DLD1 (cell line): ENCODE measurements around the gene SPRTN.

Experiments
- in situ Hi-C: cut with HindIII; loops from 2 replicates; pipeline ENCODE4 v1.10.0; 2017; ENCODE audit warnings: low sequenced_read_pairs

The SPRTN gene

DNA sequence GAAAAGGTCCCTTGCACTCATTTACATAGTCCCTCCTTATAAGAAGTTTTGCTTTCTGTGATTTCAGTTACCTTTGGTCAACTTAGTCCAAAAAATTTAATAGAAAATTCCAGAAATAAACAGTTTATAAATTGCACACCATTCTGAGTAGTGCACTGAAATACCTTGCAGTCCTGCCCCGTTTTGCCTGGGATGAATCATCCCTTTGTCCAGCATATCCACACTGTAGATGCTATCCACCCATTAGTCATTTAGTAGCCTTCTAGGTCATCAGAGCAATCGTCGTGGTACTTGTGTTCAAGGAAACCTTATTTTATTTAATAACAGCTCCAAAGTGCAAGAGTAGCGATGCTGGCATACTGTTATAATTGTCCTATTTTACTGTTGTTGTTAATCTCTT lies 38.0 kb downstream of the SPRTN start:
- in situ Hi-C loops, result no loop called here

DNA sequence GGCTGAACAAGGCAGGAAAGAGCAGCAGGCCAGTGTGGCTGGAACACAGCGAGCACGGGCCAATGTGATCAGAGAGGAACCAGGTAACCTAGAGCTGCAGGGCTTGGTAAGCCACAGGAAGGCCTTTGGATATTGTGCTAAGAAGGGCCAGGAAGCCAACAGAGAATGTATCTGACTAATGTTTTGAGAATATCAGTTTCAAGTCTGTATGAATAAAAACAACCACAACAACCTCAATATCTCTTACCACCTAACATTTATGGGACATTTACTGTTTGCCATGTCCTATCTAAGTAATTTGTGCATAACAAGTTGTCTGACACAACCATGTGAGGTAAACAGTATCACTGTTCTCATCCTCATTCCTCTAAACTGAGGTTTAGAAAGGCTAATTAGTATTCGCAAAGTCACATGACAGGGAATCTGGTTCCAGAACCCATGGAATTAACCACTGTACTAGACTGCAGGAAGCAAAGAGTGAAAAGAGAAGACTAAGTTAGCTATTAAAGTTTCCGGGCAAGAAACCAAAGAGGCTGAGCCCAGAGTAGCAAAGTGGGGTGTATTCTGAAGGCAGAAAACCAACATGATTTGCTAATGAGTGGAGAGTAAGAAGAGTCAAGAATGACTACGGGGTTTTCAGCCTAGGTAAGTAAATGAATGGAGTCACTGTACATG lies 38.9 kb downstream of the SPRTN start:
- in situ Hi-C loops, result no loop called here

DNA sequence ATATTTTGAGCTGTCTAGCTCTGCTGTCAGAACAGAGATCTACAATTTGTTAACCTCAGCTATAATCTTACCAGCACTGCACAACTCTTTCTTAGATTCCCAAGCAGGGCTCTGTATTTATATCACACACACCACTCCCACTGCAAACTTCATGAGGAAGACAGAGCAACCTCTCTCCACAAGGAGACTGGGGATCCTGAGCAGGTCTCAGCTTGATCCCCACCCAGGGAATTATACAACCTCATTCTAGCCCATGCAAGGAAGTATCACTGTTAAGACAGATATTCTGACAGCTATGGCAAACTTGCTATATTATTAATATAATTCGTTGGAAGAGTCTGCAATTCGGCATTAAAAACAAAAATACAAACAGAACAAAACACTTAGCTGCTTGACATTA lies 43.6 kb downstream of the SPRTN start:
- in situ Hi-C loops, result no loop called here

DNA sequence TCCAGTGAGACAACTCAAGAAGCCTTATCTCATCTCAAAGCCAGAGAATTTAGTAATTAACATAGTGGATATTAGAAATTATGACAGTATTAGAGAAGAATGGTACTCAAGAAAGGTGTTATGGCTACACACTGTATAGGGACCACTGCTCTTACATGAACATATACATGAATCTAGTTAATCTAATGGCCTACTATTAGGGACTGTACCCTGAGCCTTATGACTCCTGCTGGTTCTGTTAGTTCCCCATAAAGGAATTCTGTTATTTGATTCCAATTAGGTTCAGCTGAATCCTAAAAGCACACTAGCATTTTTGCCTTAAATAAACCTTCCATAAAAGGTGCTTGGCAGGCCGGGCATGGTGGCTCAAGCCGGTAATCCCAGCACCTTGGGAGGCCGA lies 44.3 kb downstream of the SPRTN start:
- in situ Hi-C loops, result no loop called here

DNA sequence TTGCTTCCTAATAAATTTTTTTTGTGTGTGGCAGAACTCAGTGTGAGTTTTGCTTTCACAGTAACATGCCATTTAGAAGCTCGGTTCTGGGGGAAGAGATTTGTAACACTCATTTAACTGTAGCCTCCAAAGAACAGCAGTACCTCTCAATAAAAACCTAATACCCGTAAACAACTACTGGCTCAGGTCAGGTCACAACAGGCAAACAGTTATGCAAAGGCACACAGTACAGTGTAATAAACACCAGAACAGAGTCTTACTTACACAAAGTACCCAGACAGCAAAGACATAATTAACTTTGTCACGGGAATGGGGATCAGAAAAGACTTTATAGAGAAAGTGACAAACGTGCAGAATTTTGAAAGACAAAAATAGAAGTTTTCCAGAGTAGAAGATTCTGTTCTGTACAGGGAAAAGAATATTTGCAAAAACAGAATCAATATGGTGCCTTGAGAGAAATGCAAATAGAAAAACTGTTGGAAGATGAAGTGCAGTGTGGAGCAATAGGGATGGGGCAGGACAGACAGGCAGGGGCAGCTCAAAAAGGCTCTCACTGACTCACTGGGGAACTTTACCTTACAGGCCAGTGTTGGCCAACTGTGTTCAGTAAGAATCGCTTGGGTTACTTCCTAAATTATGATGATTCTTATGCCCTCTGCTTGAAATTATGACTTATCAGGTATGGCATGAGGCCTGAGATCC lies 45.2 kb downstream of the SPRTN start:
- in situ Hi-C loops, result no loop called here

DNA sequence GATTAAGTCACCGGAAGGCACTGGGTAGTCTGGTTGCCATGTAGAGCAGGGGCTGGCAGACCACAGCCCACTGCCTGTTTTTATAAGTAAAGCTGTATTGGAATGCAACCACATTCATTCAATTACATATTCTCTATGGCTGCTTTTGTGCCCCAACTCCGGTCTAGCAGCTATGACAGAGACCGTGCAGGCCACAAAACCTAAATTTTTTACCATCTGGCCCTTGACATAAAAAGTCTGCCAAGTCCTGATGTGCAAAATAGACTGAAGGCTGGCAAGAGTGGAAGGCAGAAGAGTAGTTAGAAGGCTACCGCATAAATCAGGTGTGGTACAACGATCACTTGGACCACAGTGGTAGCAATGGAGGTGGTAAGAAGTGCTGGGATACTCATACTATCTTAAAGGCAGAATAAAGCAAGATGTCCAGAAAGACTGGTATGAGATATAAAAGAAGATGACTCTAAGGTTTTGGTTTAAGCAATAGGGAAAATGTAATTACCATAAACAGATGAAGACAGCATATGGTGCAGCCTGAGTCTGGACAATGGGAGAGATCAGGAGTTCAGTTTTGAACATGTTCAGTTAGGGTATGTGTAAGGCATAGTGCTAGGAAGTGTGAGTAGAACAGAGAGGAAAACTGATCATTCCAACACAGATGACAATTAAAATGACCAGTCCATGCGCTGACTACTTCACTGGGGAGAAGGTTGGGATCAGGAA lies 46.8 kb downstream of the SPRTN start:
- in situ Hi-C loops, result no loop called here

DNA sequence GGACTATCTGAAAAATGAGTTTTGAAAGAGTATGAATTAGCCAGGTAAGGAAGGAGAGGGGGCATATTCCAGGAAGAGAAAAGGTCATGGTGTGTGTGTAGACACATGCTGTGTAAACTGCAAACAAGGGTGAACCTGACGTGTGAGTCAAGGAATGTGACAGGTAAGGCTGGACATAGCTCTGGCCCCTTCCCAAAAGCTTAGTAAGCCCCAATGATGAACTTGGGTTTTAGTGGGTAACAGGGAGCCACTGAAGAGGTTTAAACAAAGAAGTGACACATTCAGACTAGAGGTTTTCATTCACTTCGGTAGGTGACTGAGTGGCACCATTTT lies 47.3 kb downstream of the SPRTN start:
- in situ Hi-C loops, result no loop called here

DNA sequence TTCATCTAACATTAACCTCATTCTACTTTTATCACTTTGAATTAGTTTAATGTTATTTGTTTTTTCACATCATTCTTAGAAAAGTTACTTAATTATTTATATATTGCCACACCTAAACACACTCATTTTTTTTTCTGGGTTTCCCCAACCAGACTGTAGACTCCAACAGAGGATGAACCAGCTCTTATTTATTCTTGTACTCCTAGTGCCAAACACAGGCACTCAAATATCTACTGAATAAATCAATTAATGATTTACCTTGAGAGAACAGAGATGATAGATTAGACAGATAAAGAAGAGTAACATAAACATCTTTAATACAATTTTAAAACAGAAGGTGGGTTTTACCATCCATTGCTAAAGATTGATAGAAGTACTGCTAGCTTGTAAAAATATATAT lies 48.4 kb downstream of the SPRTN start:
- in situ Hi-C loops, result no loop called here

DNA sequence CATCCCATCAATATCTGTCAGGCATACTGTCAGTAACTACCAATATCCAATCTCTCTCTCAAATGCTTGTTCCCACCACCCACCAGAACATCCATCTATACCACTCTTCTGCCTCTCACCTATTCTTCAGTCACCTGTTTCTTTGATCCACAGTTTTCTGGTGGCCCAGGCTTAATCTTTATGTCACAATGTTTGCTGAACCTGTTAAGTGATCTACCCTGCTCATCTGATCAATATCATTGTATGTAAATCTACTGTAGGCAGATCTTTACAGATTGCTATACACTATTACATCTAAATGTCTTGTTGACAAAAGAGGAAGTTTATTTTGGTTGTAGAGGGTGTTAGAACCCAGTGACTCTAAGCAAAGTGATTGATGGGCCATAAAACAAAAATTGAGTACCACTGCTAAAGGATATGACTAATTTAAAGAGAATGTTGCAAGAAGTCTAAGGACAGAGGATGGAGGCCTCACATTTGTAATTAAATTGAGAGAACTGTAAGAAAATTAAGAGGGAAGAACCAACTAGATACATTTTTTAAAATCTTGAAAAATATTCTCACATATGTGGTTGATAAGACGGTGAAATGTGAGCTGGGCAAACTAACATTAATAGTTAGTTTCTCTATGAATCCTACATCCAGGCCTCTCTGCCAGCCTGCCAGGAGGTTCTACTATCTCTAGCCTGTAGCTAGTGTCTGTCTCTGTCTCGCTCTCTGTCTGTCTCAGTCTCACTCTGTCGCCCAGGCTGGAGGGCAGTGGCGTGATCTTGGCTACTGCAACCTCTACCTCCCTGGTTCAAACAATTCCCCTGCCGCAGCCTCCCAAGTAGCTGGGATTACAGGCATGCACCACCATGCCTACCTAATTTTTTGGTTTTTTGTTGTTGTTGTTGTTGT lies 49.9 kb downstream of the SPRTN start:
- in situ Hi-C loops, result no loop called here

DNA sequence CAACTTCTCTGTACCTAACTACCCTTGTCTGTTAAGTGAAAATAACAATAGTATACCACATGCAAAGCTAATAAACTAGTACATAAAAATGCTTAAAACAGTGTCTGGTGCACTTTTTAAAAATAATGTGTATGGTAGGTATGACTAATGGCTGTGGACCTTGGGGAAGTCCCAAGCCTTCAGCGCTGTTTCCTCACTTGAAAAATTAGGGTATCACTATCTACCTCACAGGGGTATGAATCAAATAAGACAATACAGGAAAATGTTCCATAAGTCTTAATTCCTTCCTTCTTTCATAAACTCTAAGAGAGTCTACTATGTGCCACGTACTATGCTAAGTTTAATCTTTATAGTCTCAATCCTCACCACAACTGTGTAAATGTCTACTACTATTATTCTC lies 52.0 kb downstream of the SPRTN start:
- in situ Hi-C loops, result no loop called here

DNA sequence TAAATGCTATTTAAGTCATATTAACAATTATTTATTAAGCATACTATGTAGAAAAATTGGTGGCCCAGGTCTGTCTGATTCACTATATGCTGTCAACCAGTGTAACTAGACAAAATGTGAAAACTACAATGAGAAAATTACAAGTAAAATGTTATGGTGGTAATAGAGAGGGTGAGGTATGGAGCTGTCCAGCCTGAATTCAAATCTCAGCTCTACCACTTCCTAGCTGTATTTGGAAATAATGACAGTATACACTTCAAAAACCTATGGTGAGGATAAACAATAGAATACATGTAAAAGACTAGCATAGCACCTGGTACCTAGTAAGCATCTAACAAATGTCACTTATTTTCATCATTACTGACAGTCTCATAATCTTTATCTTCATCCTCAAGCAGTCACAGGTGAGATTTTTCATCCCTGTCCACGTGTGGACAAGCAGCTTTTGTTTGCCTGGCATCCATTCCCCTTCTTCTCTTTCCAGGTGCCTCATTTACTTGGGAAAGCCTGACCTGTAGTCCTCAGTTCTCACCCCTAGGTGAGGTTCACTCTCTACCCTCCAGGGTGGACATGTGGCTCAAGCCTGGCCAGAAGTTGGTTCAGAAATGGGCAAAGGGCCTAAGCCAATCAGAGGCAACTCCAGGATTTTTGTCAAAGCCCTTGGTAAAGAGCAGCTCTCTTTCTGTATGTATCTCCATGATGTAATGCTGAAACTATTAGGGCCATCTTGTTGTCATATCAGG lies 54.5 kb downstream of the SPRTN start:
- in situ Hi-C loops, result no loop called here

DNA sequence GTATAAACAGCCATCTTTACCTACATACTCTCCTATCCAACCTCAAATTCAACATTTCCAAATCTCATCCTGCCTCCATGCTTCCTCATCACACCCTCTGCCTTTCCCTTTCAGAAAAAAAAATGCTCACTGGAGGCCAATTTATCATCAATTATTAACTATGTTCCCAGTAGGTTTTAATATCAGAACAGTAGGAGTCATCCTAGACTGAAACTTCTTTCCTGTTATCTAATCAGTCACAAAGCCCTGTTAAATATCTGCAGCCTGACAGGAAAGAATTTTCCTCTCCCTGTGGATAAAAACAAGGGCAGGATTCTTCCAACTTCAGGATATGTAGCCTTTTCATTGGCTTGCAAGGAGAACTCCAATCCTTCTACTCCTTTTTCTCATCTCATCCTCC lies 55.6 kb downstream of the SPRTN start:
- in situ Hi-C loops, result no loop called here

DNA sequence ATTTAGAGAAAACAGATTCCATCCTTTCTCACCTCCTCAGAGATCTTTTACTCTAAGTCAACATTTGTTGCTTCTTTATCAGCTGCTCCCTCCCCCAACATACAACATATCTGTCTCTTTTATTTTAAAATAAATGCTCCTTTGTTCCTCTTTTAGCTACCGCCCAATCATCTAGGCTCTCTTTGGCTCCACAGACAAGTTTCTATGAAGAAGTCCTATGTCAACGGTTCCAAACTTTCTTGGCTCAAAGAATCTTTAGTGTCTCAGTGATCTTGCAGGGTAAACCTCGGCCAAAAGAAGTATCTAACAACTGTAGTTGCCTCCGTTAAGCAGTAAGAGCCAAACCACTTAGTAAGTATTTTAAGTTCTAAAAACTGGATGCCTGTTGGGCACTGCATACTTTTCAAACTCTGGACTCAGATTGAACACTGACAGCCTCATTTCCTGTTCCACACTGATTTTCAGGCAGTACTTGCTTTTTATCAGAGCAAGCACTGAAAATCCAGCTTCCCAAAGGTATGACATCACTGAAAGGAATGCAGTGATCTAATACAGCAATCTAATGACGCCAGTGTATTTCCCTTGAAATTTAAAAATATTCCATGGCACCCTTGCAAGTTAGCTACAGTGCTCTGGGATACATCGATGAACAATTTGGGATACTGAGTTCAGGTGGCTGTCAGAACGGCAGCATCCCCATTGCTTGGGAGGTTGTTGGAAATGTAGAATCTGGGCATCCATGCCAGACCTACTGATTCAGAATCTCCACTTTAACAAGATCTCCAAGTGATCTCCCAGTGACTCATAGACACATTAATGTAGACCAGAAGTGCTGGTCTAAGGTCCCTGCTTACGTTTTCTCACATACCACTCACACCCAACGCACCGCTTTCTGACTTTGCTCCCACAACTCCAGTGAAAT lies 57.2 kb downstream of the SPRTN start:
- in situ Hi-C loops, result no loop called here

DNA sequence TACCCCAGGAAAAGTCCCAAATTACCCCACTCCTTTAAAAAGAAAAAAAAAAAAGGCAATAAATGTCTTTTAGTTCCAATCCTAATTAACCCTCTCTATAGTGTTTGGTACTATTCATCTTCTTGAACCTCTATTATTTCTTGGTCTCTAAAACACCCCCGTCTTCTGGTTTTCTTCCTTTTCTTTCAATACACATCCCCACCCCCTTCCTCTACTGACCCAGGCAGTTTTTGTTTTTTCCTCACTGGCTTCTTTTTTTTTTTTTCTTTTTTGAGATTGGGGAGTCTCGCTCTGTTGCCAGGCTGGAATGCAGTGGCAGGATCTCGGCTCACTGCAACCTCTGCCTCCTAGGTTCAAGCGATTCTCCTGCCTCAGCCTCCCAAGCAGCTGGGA lies 57.9 kb downstream of the SPRTN start:
- in situ Hi-C loops, result no loop called here

DNA sequence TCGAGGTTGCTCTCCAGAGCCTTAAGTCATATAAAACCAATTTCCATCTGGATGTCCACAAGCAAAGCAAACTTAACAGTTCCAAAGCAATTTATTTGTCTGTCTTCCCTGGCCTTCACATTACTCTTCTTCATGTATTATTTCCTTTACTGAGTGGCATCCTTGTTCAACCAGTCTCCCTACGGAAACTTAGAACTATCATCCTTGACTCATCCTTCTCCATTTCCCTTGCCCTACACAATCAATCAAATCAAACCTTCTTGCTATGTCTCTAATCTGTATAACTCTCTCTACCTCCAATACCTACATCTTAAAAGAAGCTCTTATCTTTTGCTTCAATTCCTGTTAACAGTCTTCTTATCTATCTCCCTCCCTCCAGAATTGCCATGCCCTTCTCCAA lies 58.5 kb downstream of the SPRTN start:
- in situ Hi-C loops, result no loop called here

DNA sequence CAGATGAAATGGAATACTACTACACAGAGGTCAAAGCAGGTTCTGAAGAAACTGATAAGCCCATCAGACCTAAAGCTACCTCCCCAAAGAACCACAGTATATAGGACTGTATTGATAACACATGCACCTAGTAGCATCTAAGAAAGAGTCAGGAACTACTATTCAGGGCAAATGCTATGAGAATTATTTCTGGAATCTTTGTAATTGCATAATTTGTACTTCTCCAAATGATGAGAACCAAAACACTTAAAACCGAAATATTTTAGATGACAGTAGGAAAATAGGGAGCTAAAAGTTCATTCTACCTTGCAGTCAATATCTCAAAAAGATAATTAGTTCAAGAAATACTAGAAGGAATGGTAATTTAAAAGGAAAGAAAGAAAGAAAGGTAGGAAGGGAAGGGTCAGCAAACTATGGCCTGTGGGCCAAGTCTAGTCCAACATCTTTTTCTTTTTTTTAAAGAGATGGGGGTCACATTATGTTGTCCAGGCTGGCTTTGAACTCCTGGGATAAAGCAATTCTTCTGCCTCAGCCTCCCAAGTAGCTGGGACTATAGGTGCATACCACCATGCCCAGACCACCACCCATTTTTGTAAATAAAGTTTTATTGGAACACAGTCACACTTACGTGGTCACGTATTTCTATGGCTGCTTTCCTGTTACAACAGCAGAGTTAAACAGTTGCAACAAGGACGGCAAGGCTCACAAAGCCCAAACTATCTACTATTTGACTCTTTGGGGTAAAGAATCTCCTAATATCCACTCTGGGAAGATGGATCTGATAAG lies 60.0 kb downstream of the SPRTN start:
- in situ Hi-C loops, result no loop called here

DNA sequence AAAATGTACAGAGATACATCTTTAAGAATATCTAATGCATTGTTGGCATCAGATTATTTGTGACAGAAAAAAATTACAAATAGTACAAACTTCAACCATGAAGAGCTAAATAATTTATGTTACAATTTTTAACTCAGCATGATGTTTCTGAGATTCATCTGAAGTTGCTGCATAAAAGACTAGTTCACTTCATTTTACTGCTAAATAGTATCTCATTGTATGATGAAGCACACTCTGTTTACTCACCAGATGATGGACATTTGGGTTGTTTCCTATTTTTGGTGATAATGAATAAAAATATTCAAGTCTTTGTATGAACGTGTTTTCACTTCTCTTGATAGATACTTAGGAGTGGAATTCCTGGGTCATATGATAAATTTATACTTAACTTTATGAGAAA lies 63.4 kb downstream of the SPRTN start:
- in situ Hi-C loops, result no loop called here

DNA sequence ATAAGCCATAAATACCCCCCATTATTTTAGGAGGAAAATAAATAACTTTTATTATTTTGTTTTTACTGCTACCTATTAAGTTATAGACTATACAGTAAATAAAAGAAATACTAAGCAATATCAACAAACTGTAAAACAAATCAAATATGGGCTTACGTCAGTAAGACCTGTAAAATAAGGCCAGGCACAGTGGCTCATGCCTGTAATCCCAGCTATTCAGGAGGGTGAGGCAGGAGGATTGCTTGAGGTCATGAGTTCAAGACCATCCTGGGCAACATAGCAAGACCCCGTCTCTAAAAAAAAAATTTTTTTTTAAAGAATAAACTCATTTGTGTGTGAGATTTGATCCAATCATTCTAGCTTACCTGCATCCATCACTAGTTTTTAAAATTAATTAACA lies 66.2 kb downstream of the SPRTN start:
- in situ Hi-C loops, result no loop called here
